CD4-positive, alpha-beta T cell treated with Interleukin-2 at 100 ng/mL for 4 hours (primary cell): ENCODE data around the gene PRAMEF33.
"Not testable (repeated sequence)": the region's sequence is repeated elsewhere in the genome, so short reads cannot be mapped to it uniquely, and the experiment has no call there.

Source experiments
- DNase-seq: peaks from one replicate; pipeline ENCODE4 v3.0.0-alpha.2; 2020; ENCODE audit warnings: low spot score

PRAMEF33 gene, protein sequence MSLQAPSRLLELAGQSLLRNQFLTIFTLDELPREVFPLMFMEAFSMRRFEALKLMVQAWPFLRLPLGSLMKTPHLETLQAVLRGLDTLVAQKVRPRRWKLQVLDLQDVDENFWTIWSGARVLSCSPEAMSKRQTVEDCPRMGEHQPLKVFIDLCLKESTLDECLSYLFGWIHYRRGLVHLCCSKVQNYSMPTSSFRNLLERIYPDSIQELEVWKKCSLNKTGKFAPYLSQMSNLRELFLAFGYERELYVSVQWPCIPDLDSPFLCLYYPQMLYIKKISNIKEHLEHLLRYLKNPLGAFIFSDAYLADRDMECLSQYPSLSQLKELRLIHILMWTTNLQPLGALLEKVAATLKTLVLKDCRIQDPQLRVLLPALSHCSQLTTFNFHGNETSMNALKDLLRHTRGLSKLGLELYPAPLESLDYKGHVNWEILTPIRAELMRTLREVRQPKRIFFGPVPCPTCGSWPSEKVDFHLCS

GRCh38 chr1:13303239-13303638 lies at the start of gene PRAMEF33:
PRAMEF33 (plus strand) TSS chr1:13303539; CDS start chr1:13305955, 2,416 bp downstream.
- not testable (repeated sequence) for DNase-seq

- not testable (repeated sequence) for DNase-seq
These were observed 49.4 kb upstream of the PRAMEF33 start, which contains the start of gene PRAMEF5 for GRCh38 chr1:13253898-13254297. PRAMEF5 (plus strand) TSS chr1:13254198; CDS start chr1:13259269, 5,071 bp downstream.

DNA sequence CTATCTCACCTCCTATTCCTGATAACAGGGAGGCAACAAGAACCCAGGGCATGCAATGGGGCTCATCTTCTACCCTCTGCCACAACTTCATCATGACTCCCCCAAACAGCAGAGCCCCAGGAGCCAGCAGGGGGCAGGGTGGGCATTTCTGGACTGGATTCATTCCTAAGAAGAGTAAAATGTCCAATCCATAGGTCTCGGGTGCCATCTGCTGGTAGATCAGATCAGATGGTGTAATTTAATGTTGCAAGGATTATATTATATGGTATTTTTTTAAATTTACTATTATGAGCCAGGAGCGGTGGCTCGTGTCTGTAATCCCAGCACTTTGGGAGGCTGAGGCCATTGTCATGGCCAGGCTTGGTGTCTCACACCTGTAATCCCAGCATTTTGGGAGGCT lies 38.2 kb upstream of the PRAMEF33 start:
- not testable (repeated sequence) for DNase-seq

GRCh38 chr1:13277016-13277415 lies 26.3 kb upstream of the PRAMEF33 start:
- DNase-seq: not testable (repeated sequence)

DNA sequence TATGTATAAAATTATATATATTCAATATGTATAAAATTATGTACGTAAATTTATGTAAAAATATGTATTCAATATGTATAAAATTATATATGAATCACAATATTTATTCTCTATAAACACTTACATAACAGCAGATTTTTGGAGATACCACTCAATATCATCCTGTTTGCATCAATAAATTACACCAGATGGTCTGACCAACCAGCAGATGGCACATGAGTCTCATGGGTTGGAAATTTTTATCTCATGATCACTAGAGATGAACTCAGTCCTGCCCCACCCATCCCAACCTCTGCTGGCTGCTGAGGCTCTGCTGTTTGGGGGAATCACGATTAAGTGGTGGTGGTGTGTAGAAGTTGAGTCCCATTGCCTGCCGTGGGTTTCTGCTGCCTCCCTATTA lies 23.7 kb upstream of the PRAMEF33 start:
- not testable (repeated sequence) for DNase-seq

GRCh38 chr1:13285037-13285436 lies 18.3 kb upstream of the PRAMEF33 start, which contains the start of gene PRAMEF8:
PRAMEF8 (minus strand) TSS chr1:13285137; CDS start chr1:13284091, 1,046 bp downstream.
- not testable (repeated sequence) for DNase-seq

GRCh38 chr1:13289030-13289429 lies 14.3 kb upstream of the PRAMEF33 start:
- not testable (repeated sequence) for DNase-seq

DNA sequence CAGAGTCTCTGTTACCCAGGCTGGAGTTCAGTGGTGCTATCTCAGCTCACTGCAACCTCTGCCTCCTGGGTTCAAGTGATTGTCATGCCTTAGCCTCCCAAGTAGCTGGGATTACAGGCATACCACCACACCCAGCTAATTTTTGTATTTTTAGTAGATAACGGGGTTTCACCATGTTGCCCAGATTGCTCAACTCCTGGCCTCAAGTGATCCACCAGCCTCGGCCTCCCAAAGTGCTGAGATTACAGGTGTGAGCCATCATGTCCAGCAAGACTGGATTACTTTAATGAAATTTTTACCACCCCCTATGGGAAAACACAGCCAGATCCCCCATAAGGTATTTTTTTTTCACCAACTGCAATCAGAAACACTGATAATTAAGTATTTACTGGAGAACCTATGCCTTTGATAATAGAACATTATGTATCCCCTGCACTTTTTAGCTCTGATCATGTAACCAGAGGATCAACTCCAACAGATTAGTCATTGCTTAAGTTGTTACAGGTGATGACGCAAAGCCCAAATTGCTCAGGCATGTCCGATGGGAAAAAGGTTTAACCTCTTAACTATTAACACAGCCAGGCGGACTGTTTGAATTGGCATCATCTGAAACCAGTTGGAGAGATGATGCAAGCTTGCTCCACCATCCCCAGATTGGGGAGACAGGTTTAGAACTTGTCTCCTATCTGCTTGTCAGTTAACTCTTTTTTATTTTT lies 6.0 kb upstream of the PRAMEF33 start:
- not testable (repeated sequence) for DNase-seq

GRCh38 chr1:13298699-13299098 lies 4.6 kb upstream of the PRAMEF33 start:
- not testable (repeated sequence) for DNase-seq

- not testable (repeated sequence) for DNase-seq
These were observed 1.1 kb upstream of the PRAMEF33 start for GRCh38 chr1:13302197-13302596.

DNA sequence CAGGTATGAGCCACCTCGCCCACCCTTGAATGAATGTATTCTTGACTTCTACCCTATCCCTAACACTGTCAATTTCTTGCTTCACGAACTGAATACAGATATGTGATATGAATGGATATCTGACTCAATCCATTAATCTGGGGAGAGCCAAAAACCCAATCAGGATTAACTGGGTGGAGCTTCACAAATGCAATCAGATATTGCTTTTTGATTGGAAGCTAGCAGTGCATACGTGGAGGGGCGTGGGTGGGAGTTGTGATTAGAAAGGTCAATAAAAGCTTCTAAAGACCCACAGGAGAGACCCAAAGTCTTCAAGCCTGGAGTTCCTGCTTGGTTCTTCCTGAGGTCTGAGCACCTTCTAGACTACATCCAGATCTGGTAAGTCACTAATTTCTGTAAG lies 11.9 kb downstream of the PRAMEF33 start, which contains the start of gene PRAMEF15:
TSS of gene PRAMEF15 (plus strand) at position 301 of the 400 bp plus-strand sequence. CDS start 2,827 bp downstream, outside the sequence.
- not testable (repeated sequence) for DNase-seq

GRCh38 chr1:13342496-13342895 lies 39.2 kb downstream of the PRAMEF33 start:
- not testable (repeated sequence) for DNase-seq

DNA sequence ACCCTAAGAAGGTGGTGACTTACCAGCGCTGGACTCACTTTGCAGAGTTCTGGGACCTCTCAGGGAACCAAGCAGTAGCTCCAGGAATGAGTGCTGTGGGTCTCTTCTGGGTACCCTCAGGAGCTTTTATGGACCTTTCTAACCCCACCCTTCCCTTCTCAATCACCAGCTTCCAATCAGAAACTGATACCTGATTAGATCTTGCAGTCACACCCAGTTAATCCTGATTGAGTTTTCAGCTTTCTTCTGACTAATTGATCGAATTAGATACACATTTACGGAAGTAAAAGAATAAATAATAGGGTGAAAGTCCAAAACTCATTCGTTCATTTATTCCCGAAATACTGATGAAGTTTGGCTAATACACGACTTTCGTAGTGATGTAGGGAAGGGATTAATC lies 43.7 kb downstream of the PRAMEF33 start, which contains the start of gene PRAMEF14:
TSS of gene PRAMEF14 (minus strand) at position 101 of the 400 bp plus-strand sequence. CDS start 1,820 bp downstream, outside the sequence.
- not testable (repeated sequence) for DNase-seq

DNA sequence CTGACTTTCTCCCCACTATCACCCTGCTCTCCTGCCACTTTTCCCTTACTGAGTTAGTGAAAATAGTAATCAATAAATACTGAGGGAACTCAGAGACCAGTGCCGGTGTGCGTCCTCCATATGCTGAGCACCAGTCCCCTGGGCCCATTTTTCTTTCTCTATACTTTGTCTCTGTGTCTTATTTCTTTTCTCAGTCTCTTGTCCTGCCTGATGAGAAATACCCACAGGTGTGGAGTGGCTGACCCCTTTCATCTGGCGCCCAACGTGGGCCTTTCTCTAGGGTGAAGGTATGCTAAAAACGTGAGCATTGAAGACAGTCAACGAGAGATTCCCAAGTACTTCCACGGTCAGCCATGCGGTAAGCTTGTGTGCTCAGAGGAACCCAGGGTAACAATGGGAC lies 50.1 kb downstream of the PRAMEF33 start:
- not testable (repeated sequence) for DNase-seq

GRCh38 chr1:13354475-13354874 lies 51.1 kb downstream of the PRAMEF33 start:
- not testable (repeated sequence) for DNase-seq

DNA sequence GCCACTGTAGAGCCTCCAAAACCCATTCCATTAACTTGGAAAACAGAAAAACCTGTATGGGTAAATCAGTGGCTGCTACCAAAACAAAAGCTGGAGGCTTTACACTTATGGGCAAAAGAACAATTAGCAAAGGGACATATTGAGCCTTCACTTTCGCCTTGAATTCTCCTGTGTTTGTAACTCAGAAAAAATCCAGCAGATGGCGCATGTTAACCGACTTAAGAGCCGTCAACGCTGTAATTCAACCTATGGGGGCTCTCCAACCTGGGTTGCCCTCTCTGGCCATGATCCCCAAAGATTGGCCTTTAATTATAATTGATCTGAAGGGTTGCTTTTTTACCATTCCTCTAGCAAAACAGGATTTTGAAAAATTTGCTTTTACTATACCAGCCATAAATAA lies 53.4 kb downstream of the PRAMEF33 start:
- peak; percentile 40 for DNase-seq
